RKO (cell line): ENCODE data around the gene RPP14.
"Not testable (repeated sequence)": the region's sequence is repeated elsewhere in the genome, so short reads cannot be mapped to it uniquely, and the experiment has no call there.

ENCODE experiments used
- DNase-seq: peaks from one replicate; pipeline ENCODE4 v3.0.0-alpha.2; 2016; ENCODE audit warnings: low spot score

RPP14 gene

GRCh38 chr3:58332575-58333188, 26.6 kb downstream of the RPP14 start, which contains the start of gene PXK:
Gene PXK (plus strand): TSS chr3:58332892. CDS start chr3:58332989, 97 bp downstream.
- peak; percentile 81 for DNase-seq

DNA sequence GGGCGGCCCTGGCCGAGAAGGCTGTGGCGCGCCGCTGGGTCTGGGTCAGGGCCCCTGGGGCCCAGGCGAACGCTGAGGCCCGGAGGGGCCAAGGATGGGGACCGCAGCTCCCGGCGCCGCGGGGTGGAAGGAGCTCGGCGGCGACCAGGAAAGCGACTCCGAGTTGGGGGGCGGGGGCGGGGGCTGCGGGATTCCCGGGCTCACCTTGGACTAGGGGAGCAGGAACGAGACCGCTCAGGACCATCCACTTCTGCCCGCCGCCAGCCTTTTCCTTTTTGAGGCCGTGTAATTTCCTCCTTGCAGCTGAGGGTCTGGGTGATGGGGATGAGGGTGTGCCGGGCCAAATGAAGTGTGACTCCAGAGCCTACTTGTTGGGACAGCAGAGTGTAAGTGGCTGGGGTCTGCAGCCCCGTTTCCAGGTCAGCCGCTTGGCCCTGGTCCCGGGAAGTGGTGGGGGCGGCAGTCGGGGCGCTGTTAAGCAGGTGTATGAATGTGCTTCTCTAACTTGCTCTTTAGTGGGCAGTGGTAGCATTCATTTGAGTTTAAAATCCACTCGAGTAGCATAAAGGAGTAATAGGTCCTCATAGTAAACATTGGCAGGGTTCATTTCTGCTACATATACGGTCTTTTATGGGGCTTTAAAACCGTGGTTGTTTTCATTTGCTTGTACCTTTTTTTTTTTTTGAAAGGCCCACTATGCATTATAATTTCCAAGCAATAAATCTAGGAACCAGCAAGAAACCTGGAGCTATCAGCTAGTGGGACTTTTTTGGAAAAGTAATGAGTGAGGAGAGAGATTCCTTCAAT, 27.4 kb downstream of the RPP14 start:
- DNase-seq: peak; percentile 52

DNA sequence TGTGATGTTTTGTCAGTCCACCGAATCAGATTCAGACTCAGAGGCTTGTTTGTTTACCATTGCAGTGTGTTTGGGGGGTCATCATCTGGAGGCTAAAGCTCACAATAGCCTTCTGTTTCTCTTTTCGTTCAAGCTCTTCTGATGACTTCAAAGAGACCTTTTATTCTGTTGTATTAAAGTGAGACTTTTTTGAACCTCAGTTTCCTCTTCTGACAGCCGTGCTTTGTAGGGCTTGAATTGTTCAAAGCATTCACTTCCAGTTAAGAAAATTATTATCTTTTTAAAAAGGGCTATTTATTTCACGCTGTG, 27.9 kb downstream of the RPP14 start:
- DNase-seq: no peak

DNA sequence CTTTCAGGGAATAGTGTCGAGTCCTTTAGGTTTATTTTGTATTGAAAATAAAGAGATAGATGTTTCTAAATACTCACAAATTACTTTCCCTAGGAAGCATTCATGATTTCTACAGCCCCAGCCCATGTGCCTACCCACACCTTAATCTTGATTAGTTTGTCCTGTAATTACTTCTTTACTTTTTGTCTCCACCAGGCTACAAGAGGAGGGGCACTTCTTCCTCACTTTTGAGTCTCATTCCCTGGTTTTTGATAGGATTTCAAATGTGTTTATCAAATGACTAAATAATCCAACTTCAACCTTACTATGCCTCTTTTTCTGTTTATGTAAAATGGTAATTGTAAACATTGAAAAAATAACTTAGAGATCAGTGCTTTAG, 28.4 kb downstream of the RPP14 start:
- DNase-seq: no peak

GRCh38 chr3:58335652-58335947, 29.6 kb downstream of the RPP14 start:
- DNase-seq: no peak

- DNase-seq: peak; percentile 62
Measured at GRCh38 chr3:58336135-58336882, 30.3 kb downstream of the RPP14 start.

DNA sequence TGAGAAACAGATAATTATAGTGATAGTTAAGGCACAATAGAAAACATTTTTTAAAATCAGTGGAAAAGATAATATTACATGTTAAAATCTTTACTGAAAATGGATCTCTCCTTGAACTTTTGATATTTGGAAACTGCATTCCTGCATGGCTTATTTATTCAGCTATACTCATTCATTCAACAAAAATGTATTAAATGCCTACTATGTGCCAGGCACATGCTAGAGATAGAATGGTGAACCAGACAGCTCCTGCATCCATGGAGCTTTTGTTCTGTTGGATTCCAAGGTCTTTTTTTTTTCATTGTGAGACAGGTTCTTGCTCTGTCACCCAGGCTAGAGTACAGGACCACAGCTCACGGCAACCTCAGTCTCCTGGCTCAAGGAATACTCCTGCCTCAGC, 31.1 kb downstream of the RPP14 start:
- no peak for DNase-seq

DNA sequence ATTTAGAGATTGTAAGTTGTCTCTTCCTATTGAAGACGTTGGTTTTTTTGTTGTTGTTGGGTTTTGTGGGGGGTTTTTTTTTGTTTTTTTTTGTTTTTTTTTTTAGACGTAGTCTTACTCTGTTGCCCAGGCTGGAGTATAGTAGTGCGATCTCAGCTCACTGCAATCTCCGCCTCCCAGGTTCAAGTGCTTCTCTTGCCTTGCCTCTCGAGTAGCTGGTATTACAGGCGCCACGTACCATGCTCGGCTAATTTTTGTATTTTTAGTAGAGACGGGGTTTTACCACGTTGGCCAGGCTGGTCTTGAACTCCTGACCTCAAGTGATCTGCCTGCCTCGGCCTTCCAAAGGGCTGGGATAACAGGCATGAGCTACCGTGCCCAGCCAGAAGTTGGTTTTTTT, 33.1 kb downstream of the RPP14 start:
- DNase-seq: not testable (repeated sequence)

DNA sequence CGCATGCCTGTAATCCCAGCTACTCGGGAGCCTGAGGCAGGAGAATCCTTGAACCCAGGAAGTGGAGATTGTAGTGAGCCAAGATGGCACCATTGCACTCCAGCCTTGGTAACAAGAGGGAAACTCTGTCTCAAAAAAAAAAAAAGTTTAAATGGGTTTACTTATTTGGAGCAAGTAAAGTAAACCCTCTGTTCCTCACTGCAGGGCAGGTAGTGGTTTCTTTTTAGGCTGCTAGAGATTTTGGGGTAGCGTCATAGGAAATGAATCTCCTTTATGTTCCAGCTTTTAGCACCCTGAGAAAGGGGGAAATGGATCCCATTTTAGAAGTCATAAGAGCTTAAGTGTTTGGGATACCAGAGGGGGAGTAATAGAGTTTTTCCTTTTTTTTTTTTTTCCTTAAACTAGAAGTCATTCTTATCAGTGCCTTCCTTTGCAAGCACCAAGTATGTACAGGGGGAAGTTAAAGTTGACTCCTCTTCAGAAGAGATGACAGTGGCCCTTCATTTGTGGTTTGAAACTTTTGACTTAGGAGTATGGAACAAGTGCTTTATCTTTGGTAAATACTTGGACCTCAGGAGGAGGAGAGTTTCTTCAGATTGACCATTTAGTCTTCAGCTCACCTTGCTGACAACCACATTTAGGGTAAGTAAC, 34.7 kb downstream of the RPP14 start:
- no peak for DNase-seq

DNA sequence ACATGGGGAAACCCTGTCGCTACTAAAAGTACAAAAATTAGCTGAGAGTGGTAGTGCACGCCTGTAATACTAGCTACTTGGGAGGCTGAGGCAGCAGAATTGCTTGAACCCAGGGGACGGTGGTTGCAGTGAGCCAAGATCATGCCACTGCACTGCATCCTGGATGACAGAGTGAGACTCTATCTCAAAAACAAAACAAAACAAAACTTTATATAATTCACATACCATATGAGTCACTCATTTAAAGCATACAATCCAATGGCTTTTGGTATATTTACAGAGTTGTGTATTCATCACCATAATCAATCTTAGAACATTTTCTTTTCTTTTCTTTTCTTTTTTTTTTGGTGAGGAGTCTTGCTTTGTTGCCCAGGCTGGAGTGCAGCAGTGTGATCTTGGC, 35.3 kb downstream of the RPP14 start:
- DNase-seq: no peak

GRCh38 chr3:58342676-58343075, 36.6 kb downstream of the RPP14 start:
- DNase-seq: no peak

DNA sequence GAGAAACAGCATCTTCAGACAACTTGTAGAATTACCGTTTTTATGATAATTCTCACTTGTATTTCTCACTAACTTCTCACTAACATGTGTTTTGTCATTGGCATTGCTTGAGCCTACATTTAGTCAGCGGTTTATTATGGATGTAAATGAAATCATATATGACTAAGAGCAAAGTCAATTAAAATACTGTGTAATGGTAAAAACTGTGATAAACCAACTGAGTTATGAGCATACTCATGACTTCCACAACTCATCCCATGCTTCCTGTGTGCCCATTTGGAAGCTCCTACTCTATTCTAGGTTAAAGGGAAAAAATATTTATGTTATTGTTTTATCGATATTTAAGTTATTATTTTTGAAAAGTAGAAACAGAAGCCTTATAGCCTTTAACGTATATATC, 39.4 kb downstream of the RPP14 start:
- DNase-seq: peak; percentile 82

DNA sequence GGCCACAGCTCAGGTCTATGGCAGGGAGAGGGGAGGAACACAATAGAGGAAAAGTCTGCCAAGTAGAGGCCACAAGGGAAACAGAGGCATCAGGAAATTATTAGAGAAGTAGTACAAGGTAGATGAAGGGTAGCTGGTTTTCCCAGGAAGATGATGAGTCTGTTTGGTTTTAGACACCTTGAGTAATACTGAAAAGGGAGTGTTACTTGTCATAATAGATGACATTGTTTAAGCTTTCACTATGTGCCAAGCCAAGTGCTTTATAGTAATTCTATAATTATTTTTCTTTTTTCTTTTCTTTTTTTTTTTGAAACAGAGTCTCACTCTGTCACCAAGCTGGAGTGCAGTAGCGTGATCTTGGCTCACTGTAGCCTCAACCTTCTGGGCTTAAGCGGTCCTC, 40.3 kb downstream of the RPP14 start:
- DNase-seq: no peak

DNA sequence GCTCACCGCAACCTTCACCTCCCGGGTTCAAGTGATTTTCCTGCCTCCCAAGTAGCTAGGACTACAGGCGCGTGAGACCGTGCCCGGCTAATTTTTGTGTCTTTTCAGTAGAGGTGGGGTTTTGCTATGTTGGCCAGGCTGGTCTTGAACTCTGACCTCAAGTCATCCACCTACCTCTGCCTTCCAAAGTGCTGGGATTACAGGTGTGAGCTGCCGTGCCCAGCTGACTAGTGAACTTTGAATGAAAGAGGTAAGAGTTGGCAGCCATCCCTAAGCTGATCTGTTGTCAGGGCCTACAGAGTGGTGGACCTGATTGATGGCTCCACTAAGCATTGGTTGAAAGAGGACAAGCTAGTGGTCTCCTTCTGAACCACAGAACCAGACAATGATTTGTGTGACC, 41.9 kb downstream of the RPP14 start:
- no peak for DNase-seq

DNA sequence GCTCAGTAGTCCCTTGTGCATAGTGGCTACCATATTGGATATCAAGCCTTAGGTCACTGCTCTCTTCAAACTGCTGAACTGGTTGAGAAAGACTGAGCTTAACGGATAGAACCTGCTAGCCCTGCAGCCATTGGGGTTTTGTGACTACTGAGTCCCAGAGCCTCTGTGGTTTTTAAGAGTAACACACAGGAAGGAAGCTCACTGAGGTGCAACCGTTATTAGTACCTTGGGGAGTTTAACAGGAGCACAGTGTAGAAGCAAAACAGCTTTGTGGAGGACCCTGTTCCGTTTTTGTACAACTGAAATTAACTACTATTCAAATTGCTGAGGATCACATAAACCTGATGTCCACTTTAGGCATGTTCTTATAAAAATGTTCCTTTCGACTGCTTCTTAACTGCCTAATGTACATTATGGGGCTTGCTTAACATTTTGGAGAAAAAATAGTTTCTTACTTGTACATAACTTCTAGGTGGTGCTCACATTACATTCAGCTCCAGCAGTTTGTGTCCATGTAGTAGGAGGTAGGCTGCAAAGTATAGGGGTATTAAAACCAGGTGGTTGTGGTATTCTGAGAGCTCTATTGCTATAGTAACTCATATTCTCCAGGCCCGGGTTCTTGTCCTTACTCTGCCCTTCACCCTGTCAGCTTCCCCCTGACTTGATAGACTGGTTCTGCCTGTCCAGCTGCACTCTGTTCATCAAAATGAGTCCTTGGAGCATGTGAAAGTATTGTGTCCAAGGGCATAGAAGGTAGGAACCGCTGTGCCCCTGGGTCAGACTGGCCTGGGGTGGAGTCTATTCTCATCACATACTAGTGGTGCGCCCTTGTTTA, 44.0 kb downstream of the RPP14 start:
- no peak for DNase-seq

- no peak for DNase-seq
Measured at GRCh38 chr3:58350627-58351013, 44.6 kb downstream of the RPP14 start.

- no peak for DNase-seq
Measured at GRCh38 chr3:58351920-58352319, 45.9 kb downstream of the RPP14 start.

GRCh38 chr3:58352626-58353025, 46.6 kb downstream of the RPP14 start:
- DNase-seq: no peak

- no peak for DNase-seq
Measured at GRCh38 chr3:58353722-58354553, 47.9 kb downstream of the RPP14 start.

GRCh38 chr3:58355179-58355578, 49.1 kb downstream of the RPP14 start:
- DNase-seq: no peak

- DNase-seq: no peak
Measured at GRCh38 chr3:58356054-58356453, 50.0 kb downstream of the RPP14 start.
